ENCODE results near the gene MRPL38.
"Not testable (repeated sequence)": the region's sequence is repeated elsewhere in the genome, so short reads cannot be mapped to it uniquely, and the experiment has no call there.

The MRPL38 gene

DNA sequence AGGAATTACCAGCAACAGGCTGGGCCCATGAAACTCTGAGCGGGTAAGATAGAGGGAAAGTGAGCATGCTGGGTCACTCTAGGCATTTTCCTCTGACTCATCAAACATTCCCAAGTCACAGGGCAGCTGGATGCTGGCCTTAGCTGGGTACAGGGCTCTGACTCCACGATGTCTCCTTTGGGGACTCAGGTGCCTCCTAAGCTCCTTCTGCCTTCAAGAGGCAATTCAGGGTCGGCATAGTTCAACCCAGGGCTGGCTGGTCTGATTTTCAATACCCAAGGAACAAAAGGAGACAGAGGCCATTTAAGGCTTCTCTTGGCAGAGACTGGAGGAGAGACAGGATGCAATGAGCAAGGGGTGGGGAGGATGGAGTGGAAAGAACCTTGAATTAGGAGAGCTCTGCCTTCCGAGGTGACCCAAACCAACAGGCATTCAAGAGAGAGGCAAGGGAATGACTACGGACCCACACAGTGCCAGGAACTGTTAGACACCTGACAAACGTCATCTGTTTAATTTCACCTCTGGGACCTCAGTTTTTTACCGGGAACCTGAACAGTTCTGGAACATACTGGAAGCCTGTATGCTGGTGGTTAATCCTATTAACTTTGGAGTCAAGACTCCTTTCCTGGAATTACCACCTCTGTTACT, 50.5 kb downstream of the MRPL38 start:
- H3K4me1 ChIP-seq (ENCODE audit: control insufficient read depth, insufficient read depth, low read length): peaks cover 8% of the 10 kb centered on the region
- TF ChIP-seq GLI4 (tag by site-specific recombination; IDR thresholded peaks at IDR 0.05) (no peak), ZNF140 (tag by site-specific recombination; IDR thresholded peaks at IDR 0.05) (no peak), SCRT2 (tag by site-specific recombination; IDR thresholded peaks at IDR 0.05) (peak; percentile 90), ZNF23 (tag by site-specific recombination; IDR thresholded peaks at IDR 0.05; ENCODE audit: borderline replicate concordance) (no peak), ZNF600 (tag by site-specific recombination; IDR thresholded peaks at IDR 0.05) (no peak), ZBTB17 (tag by site-specific recombination; IDR thresholded peaks at IDR 0.05) (peak; percentile 52; the same call in 1 of the 2 replicates), ZNF76 (tag by site-specific recombination; IDR thresholded peaks at IDR 0.05; ENCODE audit: borderline replicate concordance, low read depth) (no peak), ZNF202 (tag by site-specific recombination; IDR thresholded peaks at IDR 0.05; ENCODE audit: borderline replicate concordance) (no peak), PRDM1 (tag by site-specific recombination; IDR thresholded peaks at IDR 0.05) (0 out of 2 replicates have a peak, but pooled peaks have one; percentile 15), ZNF223 (tag by site-specific recombination; IDR thresholded peaks at IDR 0.05) (no peak), ZNF335 (tag by site-specific recombination; conservative IDR thresholded peaks at IDR 0.05) (peak; percentile 66), ZNF837 (tag by site-specific recombination; IDR thresholded peaks at IDR 0.05) (no peak)
- peaks cover 7 to 24% of the 10 kb centered on the region in 2 experiments for H3K36me3 ChIP-seq (ENCODE audit: control insufficient read depth in 2 of 2, insufficient read depth in 1 of 2, low read length in 2 of 2)
- peak overlapping the region; percentile 74 for H3K4me3 ChIP-seq (ENCODE audit: low read depth, low read length)
- CTCF ChIA-PET: interaction anchor here (0.5 to 3.8 kb wide), 8 partner anchors 9 to 164 kb away, joined by 3 to 10 read pairs (median 4); partner anchors contain the start of gene GALK1
- POLR2A ChIA-PET: interaction anchor here (0.6 to 4.1 kb wide), 19 partner anchors 8 to 371 kb away, joined by 3 to 34 read pairs (median 6); partner anchors contain the start of genes TRIM47 and TRIM65
- peak overlapping the region; percentile 61 for H3K27ac ChIP-seq (ENCODE audit: extremely low read depth, low read depth, low read length)
- H3K9me3 ChIP-seq (ENCODE audit: control insufficient read depth, insufficient read depth, low read depth, low read length): no peaks in the 10 kb centered on the region

DNA sequence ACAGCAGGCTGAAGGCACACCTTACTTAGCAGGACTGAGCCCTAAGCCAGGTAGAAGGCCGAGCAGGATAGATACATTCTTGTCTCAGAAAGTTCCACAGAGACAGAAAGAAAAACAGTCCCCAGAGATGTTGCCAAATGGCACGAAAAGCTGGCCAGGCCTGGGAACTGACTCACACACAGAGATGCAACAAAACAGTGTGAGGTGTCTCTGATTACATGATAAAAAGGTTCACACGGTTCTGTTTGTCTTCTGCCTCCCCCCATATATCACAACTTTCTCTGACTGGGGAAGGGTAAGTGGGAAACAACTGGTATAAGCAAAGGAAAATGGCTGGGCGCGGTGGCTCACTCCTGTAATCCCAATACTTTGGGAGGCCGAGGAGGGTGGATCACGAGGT, 51.3 kb downstream of the MRPL38 start:
- Histone ChIP-seq H3K36me3 (ENCODE audit: control insufficient read depth in 2 of 2, insufficient read depth in 1 of 2, low read length in 2 of 2) (peaks cover 7 to 32% of the 10 kb centered on the region in 2 experiments), H3K9me3 (ENCODE audit: control insufficient read depth, insufficient read depth, low read depth, low read length) (no peaks in the 10 kb centered on the region), H3K27ac (ENCODE audit: extremely low read depth, low read depth, low read length) (no peak overlapping the region), H3K4me1 (ENCODE audit: control insufficient read depth, insufficient read depth, low read length) (peaks cover 8% of the 10 kb centered on the region), H3K4me3 (ENCODE audit: low read depth, low read length) (no peak overlapping the region)
- ChIA-PET POLR2A (interaction anchor here (0.6 to 4.1 kb wide), 5 partner anchors 9 to 77 kb away, joined by 4 to 34 read pairs (median 5); partner anchors contain the start of gene TRIM47), CTCF (interaction anchor here (0.5 to 3.8 kb wide), 4 partner anchors 8 to 88 kb away, joined by 3 to 10 read pairs (median 4); partner anchors contain the start of gene GALK1)
- TF ChIP-seq, protein P1, sequence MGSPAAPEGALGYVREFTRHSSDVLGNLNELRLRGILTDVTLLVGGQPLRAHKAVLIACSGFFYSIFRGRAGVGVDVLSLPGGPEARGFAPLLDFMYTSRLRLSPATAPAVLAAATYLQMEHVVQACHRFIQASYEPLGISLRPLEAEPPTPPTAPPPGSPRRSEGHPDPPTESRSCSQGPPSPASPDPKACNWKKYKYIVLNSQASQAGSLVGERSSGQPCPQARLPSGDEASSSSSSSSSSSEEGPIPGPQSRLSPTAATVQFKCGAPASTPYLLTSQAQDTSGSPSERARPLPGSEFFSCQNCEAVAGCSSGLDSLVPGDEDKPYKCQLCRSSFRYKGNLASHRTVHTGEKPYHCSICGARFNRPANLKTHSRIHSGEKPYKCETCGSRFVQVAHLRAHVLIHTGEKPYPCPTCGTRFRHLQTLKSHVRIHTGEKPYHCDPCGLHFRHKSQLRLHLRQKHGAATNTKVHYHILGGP (tag by site-specific recombination; IDR thresholded peaks at IDR 0.05): no peak

DNA sequence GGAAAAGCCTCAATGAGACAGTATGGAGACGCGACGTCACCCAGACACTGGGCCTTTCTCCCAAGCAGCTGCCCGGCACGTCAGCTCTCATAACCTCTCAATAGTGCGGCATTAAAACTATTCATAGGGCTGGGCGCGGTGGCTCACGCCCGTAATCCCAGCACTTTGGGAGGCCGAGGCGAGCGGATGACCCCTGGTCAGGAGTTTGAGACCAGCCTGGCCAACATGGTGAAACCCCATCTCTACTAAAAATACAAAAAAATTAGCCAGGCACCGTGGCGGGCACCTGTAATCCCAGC, 53.0 kb downstream of the MRPL38 start:
- H3K4me1 ChIP-seq (ENCODE audit: control insufficient read depth, insufficient read depth, low read length); POLR2A ChIA-PET: not testable (repeated sequence)
- peaks cover 7 to 49% of the 10 kb centered on the region in 2 experiments for H3K36me3 ChIP-seq (ENCODE audit: control insufficient read depth in 2 of 2, insufficient read depth in 1 of 2, low read length in 2 of 2)

GRCh38 chr17:75850928-75851692, 53.6 kb downstream of the MRPL38 start:
- ChIA-PET CTCF (interaction anchor here (2.5 to 3.8 kb wide), 2 partner anchors 10 to 21 kb away, joined by 10 to 12 read pairs; no protein-coding TSS in a partner anchor), POLR2A (no interaction called here)
- H3K27ac ChIP-seq (ENCODE audit: extremely low read depth, low read depth, low read length): no peak overlapping the region
- no peak overlapping the region for H3K4me3 ChIP-seq (ENCODE audit: low read depth, low read length)
- H3K36me3 ChIP-seq (ENCODE audit: control insufficient read depth in 2 of 2, insufficient read depth in 1 of 2, low read length in 2 of 2): peaks cover 7 to 55% of the 10 kb centered on the region in 2 experiments
- H3K4me1 ChIP-seq (ENCODE audit: control insufficient read depth, insufficient read depth, low read length): peaks cover 8% of the 10 kb centered on the region
- no peaks in the 10 kb centered on the region for H3K9me3 ChIP-seq (ENCODE audit: control insufficient read depth, insufficient read depth, low read depth, low read length)
- TF ChIP-seq ZNF580 (tag by site-specific recombination; IDR thresholded peaks at IDR 0.05) (no peak), ZNF311 (tag by site-specific recombination; IDR thresholded peaks at IDR 0.05; ENCODE audit: borderline replicate concordance) (no peak), ZNF175 (tag by site-specific recombination; IDR thresholded peaks at IDR 0.05) (no peak), ZNF121 (tag by site-specific recombination; IDR thresholded peaks at IDR 0.05) (no peak), OVOL3 (tag by site-specific recombination; IDR thresholded peaks at IDR 0.05) (no peak), TRIM28 (IDR thresholded peaks at IDR 0.05; ENCODE audit: borderline replicate concordance, low read length) (no peak), ZNF223 (tag by site-specific recombination; IDR thresholded peaks at IDR 0.05) (no peak), ZNF394 (tag by site-specific recombination; IDR thresholded peaks at IDR 0.05; ENCODE audit: borderline replicate concordance) (no peak), ZNF514 (tag by site-specific recombination; IDR thresholded peaks at IDR 0.05) (no peak), SCRT2 (tag by site-specific recombination; IDR thresholded peaks at IDR 0.05) (no peak), ZNF660 (tag by site-specific recombination; IDR thresholded peaks at IDR 0.05) (no peak), ZNF140 (tag by site-specific recombination; IDR thresholded peaks at IDR 0.05) (no peak)
- TF ChIP-seq, protein P2, sequence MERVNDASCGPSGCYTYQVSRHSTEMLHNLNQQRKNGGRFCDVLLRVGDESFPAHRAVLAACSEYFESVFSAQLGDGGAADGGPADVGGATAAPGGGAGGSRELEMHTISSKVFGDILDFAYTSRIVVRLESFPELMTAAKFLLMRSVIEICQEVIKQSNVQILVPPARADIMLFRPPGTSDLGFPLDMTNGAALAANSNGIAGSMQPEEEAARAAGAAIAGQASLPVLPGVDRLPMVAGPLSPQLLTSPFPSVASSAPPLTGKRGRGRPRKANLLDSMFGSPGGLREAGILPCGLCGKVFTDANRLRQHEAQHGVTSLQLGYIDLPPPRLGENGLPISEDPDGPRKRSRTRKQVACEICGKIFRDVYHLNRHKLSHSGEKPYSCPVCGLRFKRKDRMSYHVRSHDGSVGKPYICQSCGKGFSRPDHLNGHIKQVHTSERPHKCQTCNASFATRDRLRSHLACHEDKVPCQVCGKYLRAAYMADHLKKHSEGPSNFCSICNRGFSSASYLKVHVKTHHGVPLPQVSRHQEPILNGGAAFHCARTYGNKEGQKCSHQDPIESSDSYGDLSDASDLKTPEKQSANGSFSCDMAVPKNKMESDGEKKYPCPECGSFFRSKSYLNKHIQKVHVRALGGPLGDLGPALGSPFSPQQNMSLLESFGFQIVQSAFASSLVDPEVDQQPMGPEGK (tag by site-specific recombination; IDR thresholded peaks at IDR 0.05): no peak

More for the DNA sequence above, 53.0 kb downstream of the MRPL38 start:
- not testable (repeated sequence) for H3K27ac ChIP-seq (ENCODE audit: extremely low read depth, low read depth, low read length); H3K9me3 ChIP-seq (ENCODE audit: control insufficient read depth, insufficient read depth, low read depth, low read length); H3K4me3 ChIP-seq (ENCODE audit: low read depth, low read length)
- CTCF ChIA-PET: interaction anchor here (2.5 to 3.8 kb wide), 2 partner anchors 10 to 22 kb away, joined by 10 to 12 read pairs; no protein-coding TSS in a partner anchor
